ENCODE data around the gene ACTR3.
A peak's percentile ranks its signal among the peaks of the same experiment; 100 is the strongest.

DNA sequence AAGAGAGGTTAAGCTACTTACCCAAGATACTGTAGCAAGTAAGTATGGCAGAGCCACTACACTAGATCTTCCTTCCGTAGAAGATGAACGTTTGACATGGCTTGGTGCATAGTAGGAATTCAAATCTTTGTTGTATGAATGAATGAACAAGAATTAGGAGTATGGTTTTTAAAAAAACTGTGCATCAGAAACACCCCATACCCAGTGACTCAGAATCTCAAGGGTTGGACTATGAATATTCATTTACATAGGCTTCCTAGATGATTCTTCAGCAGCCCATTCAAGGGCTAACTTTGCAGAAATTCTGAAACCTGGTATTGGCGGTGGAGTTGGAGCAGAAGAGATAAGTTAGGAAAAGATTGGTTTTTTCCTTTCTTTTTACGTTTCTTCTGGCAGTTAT lies 5.4 kb downstream of the ACTR3 start:
- TF ChIP-seq SPI1 (IDR thresholded peaks at IDR 0.05; ENCODE audit: low read depth, low read length) (no peak), POLR2AphosphoS5 (IDR thresholded peaks at IDR 0.05; ENCODE audit: low read depth, low read length) (no peak), POLR2A (IDR thresholded peaks at IDR 0.05; ENCODE audit: low read depth, low read length) (no peak), TAF1 (IDR thresholded peaks at IDR 0.05; ENCODE audit: low read depth, low read length) (no peak), POU2F2 (IDR thresholded peaks at IDR 0.05; ENCODE audit: low read depth, low read length) (peak; percentile 81; the same call in 1 of the 2 replicates), PAX5 (IDR thresholded peaks at IDR 0.05; ENCODE audit: insufficient read depth, low read length, severe bottlenecking) (no peak)

Measured in GM12891 (cell line).